Sigmoid colon (tissue), 7 donors: Measurements from ENCODE around the gene SGCB. TPM values are rescaled to one million over a fixed set of nuclear protein-coding genes. Genes with fewer than 3 reads are reported as not detected.
A peak's percentile ranks its signal among the peaks of the same experiment; 100 is the strongest.

ENCODE experiments used
- DNase-seq: peaks from one replicate; pipeline ENCODE4 v3.0.0-alpha.2; 2019
- H3K27ac ChIP-seq, 4 donors: fragments of 200-600 bp; sonication (generic); one replicate each; pipeline ENCODE4 v1.5.1; 2016 to 2019; ENCODE audit warnings: mild to moderate bottlenecking in 1 of 4
- H3K27me3 ChIP-seq, 3 donors: fragments of 200-600 bp; sonication (generic); one replicate each; pipeline ENCODE4 v1.5.1; 2019; ENCODE audit warnings: mild to moderate bottlenecking in 1 of 3
- H3K36me3 ChIP-seq, 4 donors: fragments of 200-600 bp; sonication (generic); one replicate each; pipeline ENCODE4 v1.5.1; 2016 to 2019
- H3K4me1 ChIP-seq, 4 donors: fragments of 200-600 bp; sonication (generic); one replicate each; pipeline ENCODE4 v1.5.1; 2017 to 2019
- H3K4me3 ChIP-seq, 4 donors: fragments of 200-600 bp; sonication (generic); one replicate each; pipeline ENCODE4 v1.5.1; 2017 to 2019; ENCODE audit warnings: mild to moderate bottlenecking in 2 of 4, moderate library complexity in 1 of 4
- H3K9me3 ChIP-seq, 4 donors: fragments of 200-600 bp in 3 of 4; sonication (generic) in 3 of 4; one replicate each; pipeline versions ENCODE4 v1.5.1 to v1.6.1; 2013 to 2019
- CTCF ChIP-seq, 4 experiments: fragments of 450-650 bp in 3 of 4; fragments of 200-600 bp in 1 of 4; IDR thresholded peaks; one replicate each; pipeline ENCODE4 v1.5.1; 2016 to 2019; ENCODE audit warnings: antibody characterized with exemption in 4 of 4, mild to moderate bottlenecking in 3 of 4, moderate library complexity in 2 of 4
- EP300 ChIP-seq, 4 donors: sonication (generic); formaldehyde crosslinking; IDR thresholded peaks; one replicate each; pipeline ENCODE4 v1.6.1; 2017; ENCODE audit warnings: antibody characterized with exemption in 4 of 4
- POLR2A ChIP-seq, 2 donors: fragments of 450-650 bp; IDR thresholded peaks; one replicate each; pipeline ENCODE4 v1.6.1; 2016; ENCODE audit warnings: antibody characterized with exemption in 2 of 2, mild to moderate bottlenecking in 2 of 2, moderate library complexity in 2 of 2
- POLR2AphosphoS5 ChIP-seq, 4 donors: sonication (generic); formaldehyde crosslinking; IDR thresholded peaks; one replicate each; pipeline ENCODE4 v1.6.1; 2017; ENCODE audit warnings: antibody characterized with exemption in 4 of 4
- WGBS, 2 donors: extraction: QIAGEN DNeasy Blood & Tissue Kit; methylation state at CpG; one replicate each; pipeline ENCODE4 v1.1.7; 2013; 5-methylcytosine and 5-hydroxymethylcytosine counted together
- intact Hi-C: fragments of 100-400 bp; cut with DNase I; formaldehyde crosslinking; loops from one replicate; pipeline ENCODE4 v1.15.1; 2023
- polyA plus RNA-seq, 3 donors: library from polyadenylated mRNA; stranded (reverse); fragments of 200-250 nt; gene quantifications; one replicate each; pipeline ENCODE4 v1.2.3, GENCODE V29; 2013
- total RNA-seq, 4 donors: library from RNA; depleted of rRNA; stranded (reverse); fragments of >200 nt; gene quantifications; one replicate each; pipeline ENCODE4 v1.1.0, GENCODE V29; 2016
- donor health status: healthy with polysubstance abuse.
- donor health status: Bipolar disorder and iron deficiency.
- donor health status: healthy.

SGCB gene
- total and polyA plus RNA-seq, 7 donors = 3.7 to 92.7 (median 57.7) TPM

- intact Hi-C loops = no loop called here
- Histone ChIP-seq H3K27ac (peak within 1 kb of the TSS; percentile 50 to 65 (median 56)), H3K4me1 (peaks cover 0 to 19% (median 11%) of the 10 kb centered on the region in 4 donors), H3K27me3 (peaks cover 0 to 30% (median 4%) of the 10 kb centered on the region in 3 donors), H3K4me3 (peak within 1 kb of the TSS; percentile 40 to 57 (median 54)), H3K36me3 (no peaks in the 10 kb centered on the region), H3K9me3 (no peaks in the 10 kb centered on the region)
- peak; percentile 63 for DNase-seq
- TF ChIP-seq CTCF (IDR thresholded peaks at IDR 0.05) (no peak), POLR2AphosphoS5 (IDR thresholded peaks at IDR 0.05) (no peak), EP300 (IDR thresholded peaks at IDR 0.05) (no peak), POLR2A (IDR thresholded peaks at IDR 0.05) (no peak)
- WGBS, 2 donors = 1% methylated on average over 44 of the region's 44 CpGs
These were observed 13.1 kb upstream of the SGCB start, which contains the start of gene SPATA18 for GRCh38 chr4:52051213-52051614. TSS of gene SPATA18 (plus strand) at chr4:52051304. CDS start at chr4:52051705, 401 bp downstream.

DNA sequence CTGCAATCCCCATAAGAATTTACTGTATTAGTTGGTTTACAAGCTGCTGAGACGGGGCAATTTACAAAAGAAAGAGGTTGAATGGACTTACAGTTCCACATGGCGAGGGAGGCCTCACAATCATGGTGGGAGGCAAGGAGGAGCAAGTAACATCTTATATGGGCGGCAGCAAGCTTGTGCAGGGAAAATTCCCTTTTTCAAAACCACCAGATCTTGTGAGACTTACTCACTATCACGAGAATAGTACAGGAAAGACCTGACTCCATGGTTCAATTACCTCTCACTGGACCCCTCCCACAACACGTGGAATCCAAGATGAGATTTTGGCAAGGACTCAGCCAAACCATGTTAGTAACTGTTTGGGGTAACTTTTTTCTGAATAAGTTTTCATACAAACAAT, 11.2 kb upstream of the SGCB start:
- Histone ChIP-seq H3K4me1 (peaks cover 0 to 19% (median 11%) of the 10 kb centered on the region in 4 donors), H3K4me3 (no peak overlapping the region), H3K27ac (no peak overlapping the region), H3K36me3 (no peaks in the 10 kb centered on the region), H3K27me3 (peaks cover 0 to 30% (median 4%) of the 10 kb centered on the region in 3 donors), H3K9me3 (no peaks in the 10 kb centered on the region)
- TF ChIP-seq POLR2A (IDR thresholded peaks at IDR 0.05) (no peak), POLR2AphosphoS5 (IDR thresholded peaks at IDR 0.05) (no peak), CTCF (IDR thresholded peaks at IDR 0.05) (no peak), EP300 (IDR thresholded peaks at IDR 0.05) (no peak)
- intact Hi-C loops = no loop called here
- DNase-seq = no peak
- WGBS, 2 donors = 87 to 88% methylated on average over 5 of the region's 5 CpGs

GRCh38 chr4:52045028-52045427, 6.9 kb upstream of the SGCB start:
- Histone ChIP-seq H3K4me1 (no peaks in the 10 kb centered on the region), H3K27me3 (peaks cover 0 to 4% (median 0%) of the 10 kb centered on the region in 3 donors), H3K4me3 (no peak overlapping the region), H3K36me3 (no peaks in the 10 kb centered on the region), H3K9me3 (no peaks in the 10 kb centered on the region), H3K27ac (no peak overlapping the region)
- intact Hi-C loops = no loop called here
- DNase-seq = no peak
- TF ChIP-seq EP300 (IDR thresholded peaks at IDR 0.05) (no peak), CTCF (IDR thresholded peaks at IDR 0.05) (no peak), POLR2AphosphoS5 (IDR thresholded peaks at IDR 0.05) (no peak), POLR2A (IDR thresholded peaks at IDR 0.05) (no peak)
- 95 to 98% methylated on average over 1 of the region's 1 CpG for WGBS, 2 donors

DNA sequence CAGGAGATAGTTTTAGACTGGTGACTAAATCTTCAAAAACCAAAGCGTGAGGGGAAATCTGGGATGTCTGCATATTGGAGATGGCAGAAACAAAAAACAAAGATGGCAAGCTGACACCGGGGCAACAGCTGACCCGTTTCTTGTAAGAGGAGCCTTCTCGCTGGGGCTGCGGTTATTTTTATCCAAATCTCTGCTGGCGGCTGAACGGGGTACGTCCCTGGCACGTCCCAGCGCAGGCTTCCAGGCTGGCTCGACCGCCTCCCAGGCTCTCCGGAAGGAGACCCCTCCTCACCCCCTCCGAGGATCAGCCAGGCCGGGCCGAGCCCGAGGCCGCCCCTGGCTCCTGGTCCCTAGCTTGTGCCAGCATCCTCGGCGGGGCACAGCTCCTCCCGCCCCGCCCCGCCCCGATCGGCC, 403 bp downstream of the SGCB start:
- Histone ChIP-seq H3K27ac (peak overlapping the region; percentile 79 to 90 (median 83)), H3K4me3 (peak overlapping the region; percentile 48 to 92 (median 86)), H3K27me3 (no peaks in the 10 kb centered on the region), H3K36me3 (peaks cover 0 to under 1% (median 0%) of the 10 kb centered on the region in 4 donors), H3K9me3 (no peaks in the 10 kb centered on the region), H3K4me1 (peaks cover 0 to 41% (median 24%) of the 10 kb centered on the region in 4 donors)
- intact Hi-C loops = loop anchor here (2.0 kb wide), 1 partner anchor 195 kb away; the partner anchor contains the start of gene DCUN1D4
- WGBS, 2 donors = 1% methylated on average over 25 of the region's 25 CpGs
- TF ChIP-seq EP300 (IDR thresholded peaks at IDR 0.05) (no peak), CTCF (IDR thresholded peaks at IDR 0.05) (no peak), POLR2AphosphoS5 (IDR thresholded peaks at IDR 0.05) (no peak), POLR2A (IDR thresholded peaks at IDR 0.05) (no peak)
- peak; percentile 67 for DNase-seq
